H1 (cell line): ENCODE measurements around the gene RNASEH2A. TPM values are rescaled to one million over a fixed set of nuclear protein-coding genes. Genes with fewer than 3 reads are reported as not detected.

Experiments
- ATF2 ChIP-seq: IDR thresholded peaks from 2 replicates; pipeline ENCODE4 v1.6.1; 2012; ENCODE audit warnings: low read length, inconsistent platforms
- BCL11A ChIP-seq, 2 experiments: IDR thresholded peaks; one replicate each; pipeline ENCODE4 v1.6.1; 2011; ENCODE audit warnings: low read depth in 2 of 2, low read length in 2 of 2, mild to moderate bottlenecking in 2 of 2
- CTBP2 ChIP-seq: IDR thresholded peaks from 2 replicates; pipeline ENCODE4 v1.7.0; 2011; ENCODE audit warnings: borderline replicate concordance, mild to moderate bottlenecking, moderate library complexity, mixed read lengths, low read length; ENCODE audit not compliant: insufficient read depth, insufficient read length
- EZH2 ChIP-seq: fragments of 200-600 bp; sonication (generic); IDR thresholded peaks from 2 replicates; pipeline ENCODE4 v1.7.1; 2012; ENCODE audit warnings: low read depth, mild to moderate bottlenecking, moderate library complexity, low read length, inconsistent platforms; ENCODE audit not compliant: severe bottlenecking
- GTF2F1 ChIP-seq: IDR thresholded peaks from 2 replicates; pipeline ENCODE4 v1.6.1; 2012; ENCODE audit warnings: low read depth, low read length, improper control_type of control experiment, borderline replicate concordance
- POLR2AphosphoS5 ChIP-seq: IDR thresholded peaks from 2 replicates; pipeline ENCODE4 v1.6.1; 2011; ENCODE audit warnings: low read depth, low read length
- POU5F1 ChIP-seq: IDR thresholded peaks from 2 replicates; pipeline ENCODE4 v1.6.1; 2011; ENCODE audit warnings: low read depth, mild to moderate bottlenecking, low read length, moderate library complexity
- RAD21 ChIP-seq, 2 experiments: IDR thresholded peaks in 1 of 2; conservative IDR thresholded peaks in 1 of 2; 2 replicates each; pipeline ENCODE4 v1.6.1; 2011; ENCODE audit warnings: low read depth in 2 of 2, low read length in 2 of 2, improper control_type of control experiment in 1 of 2, inconsistent platforms in 1 of 2, mild to moderate bottlenecking in 1 of 2, moderate library complexity in 1 of 2
- SIX5 ChIP-seq: IDR thresholded peaks from 2 replicates; pipeline ENCODE4 v1.6.1; 2011; ENCODE audit warnings: mild to moderate bottlenecking, low read depth, low read length
- ZNF274 ChIP-seq: IDR thresholded peaks from 2 replicates; pipeline ENCODE4 v1.7.0; 2012; ENCODE audit warnings: low read length, borderline replicate concordance; ENCODE audit errors: extremely low read depth
- polyA plus RNA-seq, 7 experiments: library from polyadenylated mRNA; depleted of rRNA in 3 of 7; stranded (reverse) in 5 of 7; unstranded in 2 of 7; fragments of >200 nt in 5 of 7; fragments of 200-250 nt in 2 of 7; gene quantifications; 1 replicate in 5 of 7; 2 replicates in 1 of 7; 4 replicates in 1 of 7; pipeline versions ENCODE4 v1.2.1 to v1.2.3, GENCODE V29; 2011 to 2013; ENCODE audit warnings: missing spikeins in 2 of 7, mixed read lengths in 2 of 7
- total RNA-seq: library from RNA; stranded (reverse); fragmentation: NEBNext Ultra II Directional; extraction: Animal tissue kit (Norgen Biotek cat#: 25700); gene quantifications from 2 replicates; pipeline ENCODE4 v1.2.1, GENCODE V29; 2021

The RNASEH2A gene
- total and polyA plus RNA-seq, 2 of the 8 experiments (the other 6 are each of a cell fraction or from before 2014, with no cell fraction given), result 67.5 to 120 TPM

- TF ChIP-seq EZH2 (no peak), ZNF274 (no peak), GTF2F1 (no peak), POU5F1 (no peak), SIX5 (no peak), RAD21 (IDR thresholded peaks at IDR 0.05 in 1 of 2, conservative IDR thresholded peaks at IDR 0.05 in 1 of 2; ENCODE audit: low read depth in 2 of 2, low read length in 2 of 2) (no peak), ATF2 (no peak), CTBP2 (no peak), POLR2AphosphoS5 (no peak), BCL11A (IDR thresholded peaks at IDR 0.05; ENCODE audit: low read depth in 2 of 2, low read length in 2 of 2) (no peak)
These were observed 20.9 kb upstream of the RNASEH2A start (continued) for GRCh38 chr19:12785431-12786031.
